ENCODE results near the gene ALAS1. TPM values are rescaled to one million over a fixed set of nuclear protein-coding genes. Genes with fewer than 3 reads are reported as not detected.

Gene ALAS1
- total RNA-seq, 2 donors from 2014 or later: 90.6 to 103 TPM

- DNase-seq: no peak
- H3K27me3 ChIP-seq: no peaks in the 10 kb centered on the region
- H3K27ac ChIP-seq: no peak overlapping the region
- intact Hi-C loops (cut with DNase I): loop anchor here (5.0 kb wide), 1 partner anchor 34 kb away; no protein-coding TSS in a partner anchor
- no peak for TF ChIP-seq CTCF (IDR thresholded peaks at IDR 0.05)
- H3K4me1 ChIP-seq: peaks cover 6% of the 10 kb centered on the region
- no peaks in the 10 kb centered on the region for H3K9me3 ChIP-seq
- H3K36me3 ChIP-seq: no peaks in the 10 kb centered on the region
- H3K4me3 ChIP-seq: no peak overlapping the region
- H3K9ac ChIP-seq (ENCODE audit: low read depth in 2 of 2, low read length in 2 of 2): no peak overlapping the region
These were observed 6.3 kb upstream of the ALAS1 start for GRCh38 chr3:52191663-52192062.

DNA sequence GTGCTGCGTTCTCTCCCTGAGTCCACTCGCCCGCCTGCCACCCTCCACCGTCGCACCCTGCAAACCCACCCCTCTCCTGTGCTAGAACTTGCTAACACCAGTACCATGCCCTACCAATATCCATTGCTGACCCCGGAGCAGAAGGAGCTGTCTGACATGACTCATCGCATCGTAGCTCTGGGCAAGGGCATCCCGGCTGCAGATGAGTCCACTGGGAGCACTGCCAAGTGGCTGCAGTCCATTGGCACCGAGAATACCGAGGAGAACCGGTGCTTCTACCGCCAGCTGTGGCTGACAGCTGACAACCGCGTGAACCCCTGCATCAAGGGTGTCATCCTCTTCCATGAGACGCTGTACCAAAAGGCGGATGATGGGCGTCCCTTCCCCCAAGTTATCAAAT, 4.9 kb upstream of the ALAS1 start:
- no peak for TF ChIP-seq CTCF (IDR thresholded peaks at IDR 0.05)

GRCh38 chr3:52194485-52195290, 3.3 kb upstream of the ALAS1 start:
- peak; percentile 64 for DNase-seq
- no peaks in the 10 kb centered on the region for H3K9me3 ChIP-seq
- H3K27me3 ChIP-seq: no peaks in the 10 kb centered on the region
- peak overlapping the region; percentile 84 for H3K27ac ChIP-seq
- no peak overlapping the region for H3K4me3 ChIP-seq
- H3K4me1 ChIP-seq: peaks cover 19% of the 10 kb centered on the region
- H3K9ac ChIP-seq (ENCODE audit: low read depth in 2 of 2, low read length in 2 of 2): no peak overlapping the region
- H3K36me3 ChIP-seq: no peaks in the 10 kb centered on the region
- no peak for TF ChIP-seq CTCF (IDR thresholded peaks at IDR 0.05)
- intact Hi-C loops (cut with DNase I): loop anchor here (5.0 kb wide), 1 partner anchor 37 kb away; no protein-coding TSS in a partner anchor

More for the DNA sequence above, 4.9 kb upstream of the ALAS1 start:
- Histone ChIP-seq H3K4me3 (no peak overlapping the region), H3K36me3 (no peaks in the 10 kb centered on the region), H3K27ac (no peak overlapping the region), H3K9me3 (no peaks in the 10 kb centered on the region), H3K4me1 (peaks cover 16% of the 10 kb centered on the region), H3K27me3 (no peaks in the 10 kb centered on the region), H3K9ac (ENCODE audit: low read depth in 2 of 2, low read length in 2 of 2) (no peak overlapping the region)
- intact Hi-C loops (cut with DNase I): loop anchor here (5.0 kb wide), 1 partner anchor 36 kb away; no protein-coding TSS in a partner anchor
- no peak for DNase-seq

DNA sequence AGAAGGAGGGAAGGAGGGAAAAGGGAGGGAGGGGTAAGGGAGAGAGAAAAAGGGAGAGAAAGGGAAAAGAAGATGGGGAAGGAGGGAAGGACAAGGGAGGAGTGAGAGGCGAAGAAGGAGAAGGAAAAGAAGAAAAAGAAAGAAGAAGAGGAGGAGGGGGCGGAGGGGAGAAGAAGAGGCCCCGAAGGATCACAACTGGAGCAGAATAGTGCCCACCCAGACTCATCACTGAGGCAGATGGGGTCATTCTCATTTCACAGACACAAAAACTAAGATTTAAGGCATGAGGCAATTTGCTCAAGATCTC, 2.7 kb upstream of the ALAS1 start:
- H3K4me1 ChIP-seq: peaks cover 19% of the 10 kb centered on the region
- H3K36me3 ChIP-seq: no peaks in the 10 kb centered on the region
- H3K9ac ChIP-seq (ENCODE audit: low read depth in 2 of 2, low read length in 2 of 2): no peak overlapping the region
- H3K27me3 ChIP-seq: no peaks in the 10 kb centered on the region
- DNase-seq: no peak
- intact Hi-C loops (cut with DNase I): no loop called here
- no peak for TF ChIP-seq CTCF (IDR thresholded peaks at IDR 0.05)
- H3K9me3 ChIP-seq: no peaks in the 10 kb centered on the region
- peak overlapping the region; percentile 84 for H3K27ac ChIP-seq
- H3K4me3 ChIP-seq: no peak overlapping the region

GRCh38 chr3:52195823-52196331, 2.1 kb upstream of the ALAS1 start:
- no peak overlapping the region for H3K4me3 ChIP-seq
- intact Hi-C loops (cut with DNase I): no loop called here
- H3K9ac ChIP-seq (ENCODE audit: low read depth in 2 of 2, low read length in 2 of 2): no peak overlapping the region
- H3K36me3 ChIP-seq: no peaks in the 10 kb centered on the region
- H3K4me1 ChIP-seq: peaks cover 19% of the 10 kb centered on the region
- peak; percentile 26 for DNase-seq
- TF ChIP-seq CTCF (IDR thresholded peaks at IDR 0.05): no peak
- H3K27ac ChIP-seq: peak overlapping the region; percentile 84
- no peaks in the 10 kb centered on the region for H3K27me3 ChIP-seq
- no peaks in the 10 kb centered on the region for H3K9me3 ChIP-seq

All from colonic mucosa (tissue), 4 donors.